ENCODE data around the gene VWA8. TPM values are rescaled to one million over a fixed set of nuclear protein-coding genes. Genes with fewer than 3 reads are reported as not detected.

Gene VWA8
- total RNA-seq, 1 experiment from 2014 or later: 22.6 TPM

DNA sequence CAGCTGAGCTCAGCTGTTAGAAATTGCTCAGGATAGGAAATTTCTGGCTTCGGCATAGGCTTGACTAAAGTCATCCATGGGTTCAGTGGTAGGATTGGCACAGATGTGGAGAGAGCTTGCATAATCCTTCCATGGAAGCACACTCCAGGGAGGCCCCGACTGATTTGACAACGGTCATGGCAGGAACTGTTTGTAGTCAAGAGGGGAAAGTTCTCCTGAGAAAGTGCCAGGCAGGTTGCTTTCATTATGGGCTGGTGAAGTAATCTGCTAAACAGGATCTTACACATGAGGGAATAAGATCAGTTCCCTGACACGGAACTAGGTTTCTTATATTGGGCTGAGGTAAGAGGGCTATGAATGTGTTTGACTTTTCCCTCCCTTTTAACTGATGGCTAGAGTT, 383.5 kb downstream of the VWA8 start:
- intact Hi-C loops (cut with micrococcal nuclease): no loop called here
- ATAC-seq: no peak
- CTCF ChIA-PET: no interaction called here

More for the DNA sequence above, 383.5 kb downstream of the VWA8 start:
- Histone ChIP-seq H2AFZ (ENCODE audit: low read depth, low read length, poor library complexity, severe bottlenecking) (no peak overlapping the region), H3K79me2 (ENCODE audit: insufficient read depth, low read length) (no peaks in the 10 kb centered on the region), H3K27ac (ENCODE audit: low read depth, low read length) (no peak overlapping the region), H3K9me3 (ENCODE audit: control insufficient read depth in 1 of 2, insufficient read depth in 1 of 2, low read depth in 1 of 2, low read length in 2 of 2) (no peaks in the 10 kb centered on the region), H3K4me1 (ENCODE audit: control insufficient read depth in 1 of 2, insufficient read depth in 2 of 2, low read length in 2 of 2) (no peaks in the 10 kb centered on the region), H3K4me2 (ENCODE audit: low read length) (no peak overlapping the region), H3K9ac (ENCODE audit: low read length) (no peak overlapping the region), H3K27me3 (ENCODE audit: insufficient read depth, low read length) (no peaks in the 10 kb centered on the region), H3K36me3 (ENCODE audit: control insufficient read depth in 1 of 2, insufficient read depth in 2 of 2, low read length in 2 of 2) (peaks cover 0 to 7% of the 10 kb centered on the region in 2 experiments; a peak in 1 of 4 replicates), H3K4me3 (replicated peaks in 1 of 2; ENCODE audit: low read depth in 1 of 2, low read length in 2 of 2) (no peak overlapping the region), H3K9me2 (ENCODE audit: insufficient read depth) (no peaks in the 10 kb centered on the region), H4K20me1 (ENCODE audit: insufficient read depth) (no peaks in the 10 kb centered on the region)
- POLR2A ChIA-PET: no interaction called here
- DNase-seq (ENCODE audit: low read depth, low spot score): no peak
- no TSS peak for BruUV-seq (replicated peaks)
- RAD21 ChIA-PET (ENCODE audit: low non-redundant PET in 1 of 2, low total read pairs in 2 of 2, uncharacterized antibody in 2 of 2, unreplicated experiment in 2 of 2): no interaction called here
- TF ChIP-seq, protein P1, sequence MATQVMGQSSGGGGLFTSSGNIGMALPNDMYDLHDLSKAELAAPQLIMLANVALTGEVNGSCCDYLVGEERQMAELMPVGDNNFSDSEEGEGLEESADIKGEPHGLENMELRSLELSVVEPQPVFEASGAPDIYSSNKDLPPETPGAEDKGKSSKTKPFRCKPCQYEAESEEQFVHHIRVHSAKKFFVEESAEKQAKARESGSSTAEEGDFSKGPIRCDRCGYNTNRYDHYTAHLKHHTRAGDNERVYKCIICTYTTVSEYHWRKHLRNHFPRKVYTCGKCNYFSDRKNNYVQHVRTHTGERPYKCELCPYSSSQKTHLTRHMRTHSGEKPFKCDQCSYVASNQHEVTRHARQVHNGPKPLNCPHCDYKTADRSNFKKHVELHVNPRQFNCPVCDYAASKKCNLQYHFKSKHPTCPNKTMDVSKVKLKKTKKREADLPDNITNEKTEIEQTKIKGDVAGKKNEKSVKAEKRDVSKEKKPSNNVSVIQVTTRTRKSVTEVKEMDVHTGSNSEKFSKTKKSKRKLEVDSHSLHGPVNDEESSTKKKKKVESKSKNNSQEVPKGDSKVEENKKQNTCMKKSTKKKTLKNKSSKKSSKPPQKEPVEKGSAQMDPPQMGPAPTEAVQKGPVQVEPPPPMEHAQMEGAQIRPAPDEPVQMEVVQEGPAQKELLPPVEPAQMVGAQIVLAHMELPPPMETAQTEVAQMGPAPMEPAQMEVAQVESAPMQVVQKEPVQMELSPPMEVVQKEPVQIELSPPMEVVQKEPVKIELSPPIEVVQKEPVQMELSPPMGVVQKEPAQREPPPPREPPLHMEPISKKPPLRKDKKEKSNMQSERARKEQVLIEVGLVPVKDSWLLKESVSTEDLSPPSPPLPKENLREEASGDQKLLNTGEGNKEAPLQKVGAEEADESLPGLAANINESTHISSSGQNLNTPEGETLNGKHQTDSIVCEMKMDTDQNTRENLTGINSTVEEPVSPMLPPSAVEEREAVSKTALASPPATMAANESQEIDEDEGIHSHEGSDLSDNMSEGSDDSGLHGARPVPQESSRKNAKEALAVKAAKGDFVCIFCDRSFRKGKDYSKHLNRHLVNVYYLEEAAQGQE (IDR thresholded peaks at IDR 0.05; ENCODE audit: low read depth): no peak
- TF ChIP-seq ZNF274 (IDR thresholded peaks at IDR 0.05; ENCODE audit: low read depth, low read length): no peak
- TF ChIP-seq, protein P2, sequence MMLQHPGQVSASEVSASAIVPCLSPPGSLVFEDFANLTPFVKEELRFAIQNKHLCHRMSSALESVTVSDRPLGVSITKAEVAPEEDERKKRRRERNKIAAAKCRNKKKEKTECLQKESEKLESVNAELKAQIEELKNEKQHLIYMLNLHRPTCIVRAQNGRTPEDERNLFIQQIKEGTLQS (IDR thresholded peaks at IDR 0.05): no peak
- TF ChIP-seq YY1 (IDR thresholded peaks at IDR 0.05; ENCODE audit: extremely low read depth, insufficient replicate concordance, low read depth, low read length): no peak
- no peak for TF ChIP-seq POLR2A (IDR thresholded peaks at IDR 0.05; ENCODE audit: borderline replicate concordance, extremely low read depth, insufficient read depth, insufficient read length)
- no peak for TF ChIP-seq SIN3A (IDR thresholded peaks at IDR 0.05; ENCODE audit: low read depth)
- TF ChIP-seq, protein P3, sequence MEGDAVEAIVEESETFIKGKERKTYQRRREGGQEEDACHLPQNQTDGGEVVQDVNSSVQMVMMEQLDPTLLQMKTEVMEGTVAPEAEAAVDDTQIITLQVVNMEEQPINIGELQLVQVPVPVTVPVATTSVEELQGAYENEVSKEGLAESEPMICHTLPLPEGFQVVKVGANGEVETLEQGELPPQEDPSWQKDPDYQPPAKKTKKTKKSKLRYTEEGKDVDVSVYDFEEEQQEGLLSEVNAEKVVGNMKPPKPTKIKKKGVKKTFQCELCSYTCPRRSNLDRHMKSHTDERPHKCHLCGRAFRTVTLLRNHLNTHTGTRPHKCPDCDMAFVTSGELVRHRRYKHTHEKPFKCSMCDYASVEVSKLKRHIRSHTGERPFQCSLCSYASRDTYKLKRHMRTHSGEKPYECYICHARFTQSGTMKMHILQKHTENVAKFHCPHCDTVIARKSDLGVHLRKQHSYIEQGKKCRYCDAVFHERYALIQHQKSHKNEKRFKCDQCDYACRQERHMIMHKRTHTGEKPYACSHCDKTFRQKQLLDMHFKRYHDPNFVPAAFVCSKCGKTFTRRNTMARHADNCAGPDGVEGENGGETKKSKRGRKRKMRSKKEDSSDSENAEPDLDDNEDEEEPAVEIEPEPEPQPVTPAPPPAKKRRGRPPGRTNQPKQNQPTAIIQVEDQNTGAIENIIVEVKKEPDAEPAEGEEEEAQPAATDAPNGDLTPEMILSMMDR (IDR thresholded peaks at IDR 0.05 in 2 of 3, conservative IDR thresholded peaks at IDR 0.05 in 1 of 3; ENCODE audit: borderline replicate concordance in 1 of 3, insufficient read depth in 1 of 3, low read depth in 2 of 3, low read length in 2 of 3): no peak
- TF ChIP-seq, protein P4, sequence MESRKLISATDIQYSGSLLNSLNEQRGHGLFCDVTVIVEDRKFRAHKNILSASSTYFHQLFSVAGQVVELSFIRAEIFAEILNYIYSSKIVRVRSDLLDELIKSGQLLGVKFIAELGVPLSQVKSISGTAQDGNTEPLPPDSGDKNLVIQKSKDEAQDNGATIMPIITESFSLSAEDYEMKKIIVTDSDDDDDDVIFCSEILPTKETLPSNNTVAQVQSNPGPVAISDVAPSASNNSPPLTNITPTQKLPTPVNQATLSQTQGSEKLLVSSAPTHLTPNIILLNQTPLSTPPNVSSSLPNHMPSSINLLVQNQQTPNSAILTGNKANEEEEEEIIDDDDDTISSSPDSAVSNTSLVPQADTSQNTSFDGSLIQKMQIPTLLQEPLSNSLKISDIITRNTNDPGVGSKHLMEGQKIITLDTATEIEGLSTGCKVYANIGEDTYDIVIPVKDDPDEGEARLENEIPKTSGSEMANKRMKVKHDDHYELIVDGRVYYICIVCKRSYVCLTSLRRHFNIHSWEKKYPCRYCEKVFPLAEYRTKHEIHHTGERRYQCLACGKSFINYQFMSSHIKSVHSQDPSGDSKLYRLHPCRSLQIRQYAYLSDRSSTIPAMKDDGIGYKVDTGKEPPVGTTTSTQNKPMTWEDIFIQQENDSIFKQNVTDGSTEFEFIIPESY (IDR thresholded peaks at IDR 0.05; ENCODE audit: extremely low read depth, insufficient replicate concordance, low read length): no peak
- no peak for TF ChIP-seq RAD21 (IDR thresholded peaks at IDR 0.05; ENCODE audit: low read depth)
- TF ChIP-seq JUND (IDR thresholded peaks at IDR 0.05): no peak
- TF ChIP-seq EGR1 (IDR thresholded peaks at IDR 0.05; ENCODE audit: low read depth): no peak
- TF ChIP-seq EZH2 (IDR thresholded peaks at IDR 0.05): no peak
- TF ChIP-seq, protein P5, sequence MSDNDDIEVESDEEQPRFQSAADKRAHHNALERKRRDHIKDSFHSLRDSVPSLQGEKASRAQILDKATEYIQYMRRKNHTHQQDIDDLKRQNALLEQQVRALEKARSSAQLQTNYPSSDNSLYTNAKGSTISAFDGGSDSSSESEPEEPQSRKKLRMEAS (IDR thresholded peaks at IDR 0.05): no peak
- no peak for TF ChIP-seq POLR2AphosphoS5 (IDR thresholded peaks at IDR 0.05; ENCODE audit: low read depth, low read length)
- no peak for TF ChIP-seq FOSL1 (IDR thresholded peaks at IDR 0.05; ENCODE audit: low read depth)
- TF ChIP-seq TCF7L2 (IDR thresholded peaks at IDR 0.05; ENCODE audit: borderline replicate concordance, extremely low read depth, insufficient read depth, insufficient read length): no peak
- no peak for TF ChIP-seq SP1 (IDR thresholded peaks at IDR 0.05; ENCODE audit: low read depth)

All from HCT116 (cell line).